RWPE2 (cell line): ENCODE measurements around the gene OR2L2.

ENCODE experiments used
- ATAC-seq: fragments of 200-7000 bp; cut with Tn5 transposase; 3 replicates; pipeline ENCODE4 v1.9.1; 2021; ENCODE audit warnings: low read depth
- DNase-seq: peaks from one replicate; pipeline ENCODE4 v3.0.0-alpha.2; 2020; ENCODE audit warnings: low spot score
- H3K27ac ChIP-seq: fragments of 450-650 bp; 2 replicates; pipeline ENCODE4 v1.5.1; 2017; ENCODE audit warnings: mild to moderate bottlenecking; ENCODE audit not compliant: poor library complexity, severe bottlenecking
- H3K27me3 ChIP-seq: fragments of 250-450 bp; sonication (Bioruptor Pico); 2 replicates; pipeline ENCODE4 v1.5.1; 2021; ENCODE audit warnings: mild to moderate bottlenecking, moderate library complexity; ENCODE audit not compliant: insufficient read depth, poor library complexity, severe bottlenecking
- H3K36me3 ChIP-seq: fragments of 250-450 bp; sonication (Bioruptor Pico); 2 replicates; pipeline ENCODE4 v1.5.1; 2020; ENCODE audit warnings: low read depth, mild to moderate bottlenecking, moderate library complexity
- H3K4me1 ChIP-seq: fragments of 250-450 bp; sonication (Bioruptor Pico); 2 replicates; pipeline ENCODE4 v1.5.1; 2021; ENCODE audit warnings: mild to moderate bottlenecking, moderate library complexity; ENCODE audit not compliant: insufficient read depth, poor library complexity, severe bottlenecking
- H3K4me3 ChIP-seq: fragments of 250-450 bp; sonication (Bioruptor Pico); 2 replicates; pipeline ENCODE4 v1.5.1; 2021; ENCODE audit warnings: mild to moderate bottlenecking, moderate library complexity; ENCODE audit not compliant: severe bottlenecking
- H3K9me3 ChIP-seq: fragments of 250-450 bp; sonication (Bioruptor Pico); 2 replicates; pipeline ENCODE4 v1.5.1; 2021; ENCODE audit warnings: mild to moderate bottlenecking, moderate library complexity; ENCODE audit not compliant: severe bottlenecking
- TF ChIP-seq, protein P1 (sequence below): fragments of 450-650 bp; IDR thresholded peaks from one replicate; pipeline ENCODE4 v1.5.1; 2017; ENCODE audit warnings: mild to moderate bottlenecking, moderate library complexity; ENCODE audit not compliant: poor library complexity, severe bottlenecking

OR2L2 gene

DNA sequence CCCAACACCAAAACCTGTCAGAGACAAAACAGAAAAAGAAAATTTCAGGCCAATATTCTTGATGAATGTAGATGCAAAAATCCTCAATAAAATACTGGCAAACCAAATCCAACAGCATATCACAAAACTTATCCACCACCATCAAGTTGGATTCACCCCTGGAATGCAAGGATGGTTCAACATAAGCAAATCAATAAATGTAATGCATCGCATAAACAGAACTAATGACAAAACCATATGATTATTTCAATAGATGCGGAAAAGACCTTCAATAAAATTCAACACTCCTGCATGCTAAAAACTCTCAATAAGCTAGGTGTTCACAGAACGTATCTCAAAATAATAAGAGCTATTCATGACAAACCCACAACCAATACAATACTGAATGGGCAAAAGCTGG lies 20.2 kb upstream of the OR2L2 start:
- Histone ChIP-seq H3K9me3 (no peaks in the 10 kb centered on the region), H3K27ac (no peak overlapping the region), H3K36me3 (no peaks in the 10 kb centered on the region), H3K4me3 (no peak overlapping the region), H3K27me3 (no peaks in the 10 kb centered on the region), H3K4me1 (no peaks in the 10 kb centered on the region)
- DNase-seq: no peak
- ATAC-seq: no peak
- TF ChIP-seq, protein P1, sequence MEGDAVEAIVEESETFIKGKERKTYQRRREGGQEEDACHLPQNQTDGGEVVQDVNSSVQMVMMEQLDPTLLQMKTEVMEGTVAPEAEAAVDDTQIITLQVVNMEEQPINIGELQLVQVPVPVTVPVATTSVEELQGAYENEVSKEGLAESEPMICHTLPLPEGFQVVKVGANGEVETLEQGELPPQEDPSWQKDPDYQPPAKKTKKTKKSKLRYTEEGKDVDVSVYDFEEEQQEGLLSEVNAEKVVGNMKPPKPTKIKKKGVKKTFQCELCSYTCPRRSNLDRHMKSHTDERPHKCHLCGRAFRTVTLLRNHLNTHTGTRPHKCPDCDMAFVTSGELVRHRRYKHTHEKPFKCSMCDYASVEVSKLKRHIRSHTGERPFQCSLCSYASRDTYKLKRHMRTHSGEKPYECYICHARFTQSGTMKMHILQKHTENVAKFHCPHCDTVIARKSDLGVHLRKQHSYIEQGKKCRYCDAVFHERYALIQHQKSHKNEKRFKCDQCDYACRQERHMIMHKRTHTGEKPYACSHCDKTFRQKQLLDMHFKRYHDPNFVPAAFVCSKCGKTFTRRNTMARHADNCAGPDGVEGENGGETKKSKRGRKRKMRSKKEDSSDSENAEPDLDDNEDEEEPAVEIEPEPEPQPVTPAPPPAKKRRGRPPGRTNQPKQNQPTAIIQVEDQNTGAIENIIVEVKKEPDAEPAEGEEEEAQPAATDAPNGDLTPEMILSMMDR: no peak

GRCh38 chr1:248013229-248013710 lies 16.6 kb upstream of the OR2L2 start, which contains the start of gene OR2L5:
Gene OR2L5, plus strand, starts transcription at chr1:248013660. Its CDS starts 8,288 bp downstream, at chr1:248021948.
- ATAC-seq (no peak), DNase-seq (no peak)
- TF ChIP-seq, protein P1: no peak
- Histone ChIP-seq H3K4me1 (no peaks in the 10 kb centered on the region), H3K27me3 (no peaks in the 10 kb centered on the region), H3K4me3 (no peak within 1 kb of the TSS), H3K9me3 (no peaks in the 10 kb centered on the region), H3K36me3 (no peaks in the 10 kb centered on the region), H3K27ac (no peak within 1 kb of the TSS)

DNA sequence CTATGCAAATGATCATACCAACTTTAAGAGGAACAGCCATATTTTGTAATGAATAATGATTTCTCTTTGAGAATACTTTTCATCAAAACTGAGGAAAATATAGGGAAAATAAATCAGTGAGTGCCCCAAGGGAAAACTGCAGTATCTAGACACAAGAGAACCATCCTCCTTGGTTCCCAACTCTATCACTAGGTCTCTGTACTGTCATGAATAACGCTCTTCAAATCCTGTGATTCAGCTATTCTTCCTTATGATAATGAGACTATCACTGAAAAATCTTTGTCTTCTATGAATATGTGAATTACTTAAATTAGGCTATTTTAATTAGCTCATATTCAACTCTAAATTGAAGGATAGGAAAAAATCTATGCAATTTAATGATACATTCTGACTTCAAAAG lies 14.1 kb upstream of the OR2L2 start:
- H3K4me1 ChIP-seq: no peaks in the 10 kb centered on the region
- no peak for ATAC-seq
- H3K4me3 ChIP-seq: no peak overlapping the region
- no peaks in the 10 kb centered on the region for H3K27me3 ChIP-seq
- H3K36me3 ChIP-seq: no peaks in the 10 kb centered on the region
- TF ChIP-seq, protein P1: no peak
- H3K27ac ChIP-seq: no peak overlapping the region
- H3K9me3 ChIP-seq: no peaks in the 10 kb centered on the region
- DNase-seq: no peak

DNA sequence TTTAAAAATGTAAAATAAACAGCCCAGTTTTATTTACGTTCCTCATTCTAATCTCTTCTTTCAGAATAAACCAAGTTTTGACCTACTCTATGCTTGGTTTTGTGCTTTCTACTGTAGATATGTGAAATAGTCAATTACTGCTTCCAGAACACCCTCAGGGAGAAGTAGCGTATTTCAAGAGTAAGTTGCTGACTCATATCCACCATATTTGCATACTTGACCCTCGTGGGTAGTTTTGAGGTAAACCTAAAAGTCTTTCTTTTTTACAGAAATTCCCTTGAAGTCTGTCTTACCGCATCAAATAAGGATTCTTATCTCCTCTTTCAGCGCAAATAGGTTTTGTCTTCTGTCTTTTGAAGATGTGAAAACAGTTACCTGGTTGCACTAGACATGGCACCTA lies 15.3 kb downstream of the OR2L2 start:
- Histone ChIP-seq H3K4me3 (no peak overlapping the region), H3K4me1 (no peaks in the 10 kb centered on the region), H3K9me3 (no peaks in the 10 kb centered on the region), H3K36me3 (no peaks in the 10 kb centered on the region), H3K27ac (no peak overlapping the region), H3K27me3 (no peaks in the 10 kb centered on the region)
- DNase-seq (no peak), ATAC-seq (no peak)
- TF ChIP-seq, protein P1: no peak

- no peak for ATAC-seq
- no peak within 1 kb of the TSS for H3K27ac ChIP-seq
- no peaks in the 10 kb centered on the region for H3K9me3 ChIP-seq
- no peak within 1 kb of the TSS for H3K4me3 ChIP-seq
- H3K4me1 ChIP-seq: no peaks in the 10 kb centered on the region
- H3K36me3 ChIP-seq: no peaks in the 10 kb centered on the region
- TF ChIP-seq, protein P1: no peak
- no peak for DNase-seq
- H3K27me3 ChIP-seq: no peaks in the 10 kb centered on the region
Observed at GRCh38 chr1:248046536-248046935, 16.7 kb downstream of the OR2L2 start, which contains the start of gene OR2L3. Gene OR2L3, plus strand, starts transcription at chr1:248046836. Its CDS starts 13,846 bp downstream, at chr1:248060682.
